HepG2 (cell line): ENCODE results near the gene TAF1B. TPM values are rescaled to one million over a fixed set of nuclear protein-coding genes. Genes with fewer than 3 reads are reported as not detected.
A peak's percentile ranks its signal among the peaks of the same experiment; 100 is the strongest.

Experiments used
- ATAC-seq: fragments of 200-7000 bp; cut with Tn5 transposase; 3 replicates; pipeline ENCODE4 v1.9.1; 2020; ENCODE audit warnings: mild to moderate bottlenecking, moderate library complexity
- BruUV-seq: library from RNA; stranded (reverse); fragments of 400-500 nt; replicated peaks from 2 replicates; lab custom pipeline; 2021; lab: Mats Ljungman, UMichigan
- CTCF ChIA-PET: fragments of 300-600 bp; formaldehyde crosslinking; extraction: SDS; loops from one replicate; lab custom pipeline; 2021; ENCODE audit warnings: low total read pairs, inconsistent platforms, low intra/inter-chr PET ratio; lab: Yijun Ruan, JAX
- POLR2A ChIA-PET: fragments of 350-600 bp; sonication (Branson Sonifier 250); formaldehyde crosslinking; loops from one replicate; lab custom pipeline; 2020; ENCODE audit warnings: antibody characterized with exemption, inconsistent platforms; lab: Yijun Ruan, JAX
- DNase-seq: peaks from one replicate; pipeline ENCODE4 v3.0.0-alpha.2; 2015; ENCODE audit warnings: low spot score
- FAIRE-seq: peaks from 3 replicates; lab custom pipeline; 2011; peaks lifted over from hg19 to GRCh38; lab: Jason Lieb, UNC
- H2AFZ ChIP-seq: one replicate; pipeline ENCODE4 v1.6.1; 2011; ENCODE audit warnings: low read length, inconsistent platforms
- H3K27ac ChIP-seq: fragments of 300-600 bp; 3 replicates; pipeline ENCODE4 v1.8.0; 2011; ENCODE audit warnings: mixed run types, mild to moderate bottlenecking, mixed read lengths, low read length, inconsistent platforms; ENCODE audit not compliant: insufficient read depth; ENCODE audit errors: extremely low read length
- H3K27me3 ChIP-seq, 2 experiments: fragments of 200-600 bp in 1 of 2; 2 replicates in 1 of 2; 3 replicates in 1 of 2; pipeline versions ENCODE4 v1.6.0 to v1.8.0; 2011; ENCODE audit warnings: low read length in 2 of 2, mild to moderate bottlenecking in 2 of 2, moderate library complexity in 2 of 2, inconsistent platforms in 1 of 2; ENCODE audit not compliant: insufficient read depth in 2 of 2, control insufficient read depth in 1 of 2
- H3K36me3 ChIP-seq, 2 experiments: fragments of 200-600 bp in 1 of 2; replicated peaks in 1 of 2; 2 replicates in 1 of 2; 3 replicates in 1 of 2; pipeline versions ENCODE4 v1.5.1 to v1.8.0; 2011; ENCODE audit warnings: low read length in 2 of 2, inconsistent platforms in 1 of 2; ENCODE audit not compliant: insufficient read depth in 2 of 2, control insufficient read depth in 1 of 2
- H3K4me1 ChIP-seq: 2 replicates; pipeline ENCODE4 v1.5.1; 2012; ENCODE audit warnings: low read length, inconsistent platforms; ENCODE audit not compliant: insufficient read depth
- H3K4me2 ChIP-seq: 2 replicates; pipeline ENCODE4 v1.6.0; 2011; ENCODE audit warnings: low read depth, low read length, inconsistent platforms
- H3K4me3 ChIP-seq, 3 experiments: fragments of 200-600 bp in 1 of 3; sonication (generic), shearing (Covaris generic) in 1 of 3; replicated peaks in 1 of 3; 2 replicates each; pipeline ENCODE4 v1.5.1; 2011 to 2016; ENCODE audit warnings: low read length in 3 of 3, inconsistent platforms in 2 of 3, low read depth in 2 of 3, mild to moderate bottlenecking in 2 of 3, control low read depth in 1 of 3, mixed read lengths in 1 of 3; ENCODE audit not compliant: insufficient read depth in 1 of 3
- H3K79me2 ChIP-seq: one replicate; pipeline ENCODE4 v1.6.1; 2011; ENCODE audit warnings: low read length, inconsistent platforms; ENCODE audit not compliant: insufficient read depth
- H3K9ac ChIP-seq: 2 replicates; pipeline ENCODE4 v1.6.0; 2011; ENCODE audit warnings: mild to moderate bottlenecking, low read depth, low read length, inconsistent platforms; ENCODE audit not compliant: insufficient read depth
- H3K9me3 ChIP-seq: 2 replicates; pipeline ENCODE4 v1.5.1; 2012; ENCODE audit warnings: mild to moderate bottlenecking, low read length
- H4K20me1 ChIP-seq: 2 replicates; pipeline ENCODE4 v1.6.0; 2011; ENCODE audit warnings: inconsistent platforms, mild to moderate bottlenecking, low read length, moderate library complexity; ENCODE audit not compliant: insufficient read depth
- ARNT2 ChIP-seq: sonication (generic); formaldehyde crosslinking; IDR thresholded peaks from 2 replicates; pipeline ENCODE4 v1.8.0; 2022; ENCODE audit warnings: mild to moderate bottlenecking, low read depth, missing genetic modification reagents, moderate library complexity
- ATF7-NPFF ChIP-seq: sonication (generic); formaldehyde crosslinking; IDR thresholded peaks from 2 replicates; pipeline ENCODE4 v1.8.1; 2023; ENCODE audit warnings: mild to moderate bottlenecking, low read depth, missing genetic modification reagents, moderate library complexity
- RXRA ChIP-seq: sonication (generic); formaldehyde crosslinking; IDR thresholded peaks from 2 replicates; pipeline ENCODE4 v1.5.1; 2020; ENCODE audit warnings: missing genetic modification reagents
- SETDB1 ChIP-seq: sonication (generic); formaldehyde crosslinking; IDR thresholded peaks from 2 replicates; pipeline ENCODE4 v1.5.1; 2020; ENCODE audit warnings: missing genetic modification reagents, mild to moderate bottlenecking, borderline replicate concordance
- THAP8 ChIP-seq: sonication (generic); formaldehyde crosslinking; IDR thresholded peaks from 2 replicates; pipeline ENCODE4 v1.5.1; 2020; ENCODE audit warnings: missing genetic modification reagents, mild to moderate bottlenecking, borderline replicate concordance
- YEATS4 ChIP-seq: sonication (generic); formaldehyde crosslinking; IDR thresholded peaks from 2 replicates; pipeline ENCODE4 v1.4.0; 2020; ENCODE audit warnings: missing genetic modification reagents, borderline replicate concordance
- ZNF264 ChIP-seq: sonication (generic); formaldehyde crosslinking; IDR thresholded peaks from 2 replicates; pipeline ENCODE4 v1.4.0; 2020; ENCODE audit warnings: missing genetic modification reagents
- ZNF558 ChIP-seq: sonication (generic); formaldehyde crosslinking; IDR thresholded peaks from 2 replicates; pipeline ENCODE4 v1.9.0; 2022; ENCODE audit warnings: mild to moderate bottlenecking, missing genetic modification reagents, borderline replicate concordance
- ZNF75D ChIP-seq: sonication (generic); formaldehyde crosslinking; IDR thresholded peaks from 2 replicates; pipeline ENCODE4 v1.8.1; 2023; ENCODE audit warnings: missing genetic modification reagents, mild to moderate bottlenecking, borderline replicate concordance
- WGBS: methylation state at CpG from one replicate; pipeline ENCODE4 v1.1.6; 2017; ENCODE audit warnings: low lambda C conversion rate; 5-methylcytosine and 5-hydroxymethylcytosine counted together
- in situ Hi-C: cut with HindIII; loops from 2 replicates; pipeline ENCODE4 v1.10.0; 2017; ENCODE audit warnings: low pct_unique_long_range_greater_than_20kb; ENCODE audit not compliant: extremely low pct_ligation_motif_present
- intact Hi-C: fragments of 100-400 bp; cut with micrococcal nuclease; formaldehyde crosslinking; loops from one replicate; pipeline ENCODE4 v1.10.0; 2022; ENCODE audit not compliant: unreplicated experiment
- polyA plus RNA-seq, 8 experiments: library from polyadenylated mRNA; depleted of rRNA in 3 of 8; stranded (reverse) in 7 of 8; unstranded in 1 of 8; fragments of >200 nt; fragmentation: Illumina TruSeq in 4 of 8; extraction: Trizol in 4 of 8; gene quantifications; 2 replicates each; pipeline versions ENCODE4 v1.2.1 to v1.2.3, GENCODE V29; 2011 to 2016; ENCODE audit warnings: low read depth in 4 of 8, missing spikeins in 1 of 8, mixed read lengths in 1 of 8; ENCODE audit not compliant: insufficient read depth in 1 of 8
- total RNA-seq, 5 experiments: library from RNA; depleted of rRNA; stranded (reverse); fragments of >200 nt; fragmentation: Illumina TruSeq; extraction: Trizol; gene quantifications; 2 replicates each; pipeline ENCODE4 v1.2.3, GENCODE V29; 2016; ENCODE audit warnings: low read depth in 1 of 5

Gene TAF1B
- total and polyA plus RNA-seq, 2 of the 13 experiments (the other 11 are each of a cell fraction or from before 2014, with no cell fraction given), result 13.3 to 27.7 TPM

GRCh38 chr2:9857814-9858729, 14.8 kb downstream of the TAF1B start:
- Histone ChIP-seq H3K4me2 (no peak overlapping the region), H3K9me3 (peaks cover 46% of the 10 kb centered on the region), H3K36me3 (peaks cover 22 to 70% of the 10 kb centered on the region in 2 experiments), H2AFZ (no peak overlapping the region), H4K20me1 (no peaks in the 10 kb centered on the region), H3K79me2 (no peaks in the 10 kb centered on the region), H3K9ac (no peak overlapping the region)
- intact Hi-C loops (no loop called here), in situ Hi-C loops (no loop called here)
- CTCF ChIA-PET, result no interaction called here
- WGBS, result 89% methylated on average over 6 of the region's 7 CpGs
- TF ChIP-seq ZNF75D (CRISPR knock-in tag) (no peak), SETDB1 (CRISPR knock-in tag) (no peak), ZNF558 (no peak), ATF7-NPFF (CRISPR knock-in tag) (peak; percentile 52; the same call in 1 of the 2 replicates), ARNT2 (0 out of 2 replicates have a peak, but pooled peaks have one; percentile 17), RXRA (0 out of 2 replicates have a peak, but pooled peaks have one; percentile 26), THAP8 (no peak), YEATS4 (no peak), ZNF264 (CRISPR knock-in tag) (no peak)
- TF ChIP-seq, all 625 proteins: peak for 3
- H3K27me3 ChIP-seq, result no peaks in the 10 kb centered on the region
- no TSS peak for BruUV-seq
- ATAC-seq (no peak), DNase-seq (peak; percentile 15), FAIRE-seq (no peak)
- peaks cover 6% of the 10 kb centered on the region; the same call in 1 of the 2 replicates for H3K4me1 ChIP-seq
- no peak overlapping the region for H3K27ac ChIP-seq
- H3K4me3 ChIP-seq, result no peak overlapping the region
- POLR2A ChIA-PET, result no interaction called here
